GM19324 (cell line): ENCODE data around the gene KIF3C.
A peak's percentile ranks its signal among the peaks of the same experiment; 100 is the strongest.
"Not testable (repeated sequence)": the region's sequence is repeated elsewhere in the genome, so short reads cannot be mapped to it uniquely, and the experiment has no call there.

ENCODE experiments used
- ATAC-seq: cut with Tn5 transposase; IDR thresholded peaks from one replicate; pipeline ENCODE4 v1.9.1; 2021; ENCODE audit warnings: mild to moderate bottlenecking, moderate library complexity; ENCODE audit not compliant: unreplicated experiment, low FRiP score

The KIF3C gene

GRCh38 chr2:25982273-25982967 lies at the start of gene KIF3C:
TSS of gene KIF3C (minus strand) at chr2:25982497. CDS start at chr2:25981917, 580 bp downstream.
- peak; percentile 55 for ATAC-seq

GRCh38 chr2:26028083-26028482 lies 45.8 kb upstream of the KIF3C start:
- ATAC-seq, result not testable (repeated sequence)

GRCh38 chr2:26025509-26025908 lies 43.2 kb upstream of the KIF3C start:
- ATAC-seq, result no peak

GRCh38 chr2:26024260-26024659 lies 42.0 kb upstream of the KIF3C start:
- ATAC-seq, result no peak

GRCh38 chr2:26020231-26020640 lies 37.9 kb upstream of the KIF3C start:
- no peak for ATAC-seq

GRCh38 chr2:26018184-26019055 lies 36.1 kb upstream of the KIF3C start:
- no peak for ATAC-seq

- no peak for ATAC-seq
Measured at GRCh38 chr2:26017464-26018183, 35.3 kb upstream of the KIF3C start.

- not testable (repeated sequence) for ATAC-seq
Measured at GRCh38 chr2:26016706-26017045, 34.4 kb upstream of the KIF3C start.

GRCh38 chr2:26016012-26016705 lies 33.9 kb upstream of the KIF3C start:
- no peak for ATAC-seq

GRCh38 chr2:26013668-26014067 lies 31.4 kb upstream of the KIF3C start:
- ATAC-seq, result no peak

- no peak for ATAC-seq
Measured at GRCh38 chr2:26011990-26012856, 29.9 kb upstream of the KIF3C start.

- no peak for ATAC-seq
Measured at GRCh38 chr2:26011609-26011989, 29.3 kb upstream of the KIF3C start.

- no peak for ATAC-seq
Measured at GRCh38 chr2:26010943-26011342, 28.6 kb upstream of the KIF3C start.

GRCh38 chr2:26009567-26009963 lies 27.3 kb upstream of the KIF3C start:
- no peak for ATAC-seq

GRCh38 chr2:26008851-26009566 lies 26.7 kb upstream of the KIF3C start:
- no peak for ATAC-seq

- ATAC-seq, result no peak
Measured at GRCh38 chr2:26008095-26008494, 25.8 kb upstream of the KIF3C start.

GRCh38 chr2:26002632-26003310 lies 20.5 kb upstream of the KIF3C start:
- ATAC-seq, result no peak

GRCh38 chr2:26001743-26002351 lies 19.6 kb upstream of the KIF3C start:
- no peak for ATAC-seq
